H9 (cell line): ENCODE data around the gene GPR21. TPM values are rescaled to one million over a fixed set of nuclear protein-coding genes. Genes with fewer than 3 reads are reported as not detected.

Source experiments
- DNase-seq: peaks from one replicate; pipeline ENCODE4 v3.0.0-alpha.2; 2017
- H2AFZ ChIP-seq: one replicate; pipeline ENCODE4 v1.6.1; 2013; ENCODE audit warnings: mild to moderate bottlenecking, low read length, control low read depth, moderate library complexity
- H2AK5ac ChIP-seq: 2 replicates; pipeline ENCODE4 v1.6.1; 2013; ENCODE audit warnings: low read length, control low read depth, mixed read lengths; ENCODE audit not compliant: insufficient read length
- H2BK120ac ChIP-seq: one replicate; pipeline ENCODE4 v1.6.1; 2013; ENCODE audit warnings: low read depth, mild to moderate bottlenecking, low read length, control low read depth, inconsistent platforms; ENCODE audit not compliant: poor library complexity, severe bottlenecking
- H2BK12ac ChIP-seq: 2 replicates; pipeline ENCODE4 v1.6.1; 2013; ENCODE audit warnings: low read length, control low read depth, mixed read lengths, low read depth; ENCODE audit not compliant: insufficient read length
- H2BK15ac ChIP-seq: 2 replicates; pipeline ENCODE4 v1.6.1; 2013; ENCODE audit warnings: low read depth, low read length, control low read depth
- H2BK20ac ChIP-seq: one replicate; pipeline ENCODE4 v1.6.1; 2013; ENCODE audit warnings: low read depth, mild to moderate bottlenecking, low read length, control low read depth, inconsistent platforms; ENCODE audit not compliant: poor library complexity, severe bottlenecking
- H2BK5ac ChIP-seq: 2 replicates; pipeline ENCODE4 v1.6.1; 2013; ENCODE audit warnings: low read length, control low read depth, mixed read lengths; ENCODE audit not compliant: insufficient read length
- H3K14ac ChIP-seq: 2 replicates; pipeline ENCODE4 v1.6.1; 2013; ENCODE audit warnings: low read length, control low read depth; ENCODE audit not compliant: insufficient read depth
- H3K18ac ChIP-seq: 2 replicates; pipeline ENCODE4 v1.6.1; 2013; ENCODE audit warnings: low read depth, mild to moderate bottlenecking, mixed read lengths, low read length, control low read depth; ENCODE audit not compliant: insufficient read length
- H3K23ac ChIP-seq: 2 replicates; pipeline ENCODE4 v1.6.1; 2013; ENCODE audit warnings: low read length, control low read depth, mixed read lengths, low read depth; ENCODE audit not compliant: insufficient read length
- H3K23me2 ChIP-seq: 2 replicates; pipeline ENCODE4 v1.6.1; 2013; ENCODE audit warnings: low read depth, mild to moderate bottlenecking, mixed read lengths, low read length, control low read depth; ENCODE audit not compliant: insufficient read length, poor library complexity, severe bottlenecking
- H3K27ac ChIP-seq: 2 replicates; pipeline ENCODE4 v1.5.1; 2013; ENCODE audit warnings: low read length, control low read depth, mixed read lengths, low read depth; ENCODE audit not compliant: insufficient read length
- H3K27me3 ChIP-seq: 2 replicates; pipeline ENCODE4 v1.6.1; 2013; ENCODE audit warnings: low read length, control low read depth, inconsistent platforms; ENCODE audit not compliant: insufficient read depth
- H3K4ac ChIP-seq: 2 replicates; pipeline ENCODE4 v1.6.1; 2013; ENCODE audit warnings: low read depth, mild to moderate bottlenecking, control low read depth, inconsistent platforms, low read length, moderate library complexity
- H3K4me1 ChIP-seq: 2 replicates; pipeline ENCODE4 v1.6.1; 2013; ENCODE audit warnings: low read length, control low read depth, inconsistent platforms; ENCODE audit not compliant: insufficient read depth
- H3K4me2 ChIP-seq: 2 replicates; pipeline ENCODE4 v1.6.1; 2013; ENCODE audit warnings: low read length, control low read depth, mixed read lengths; ENCODE audit not compliant: insufficient read length, insufficient read depth
- H3K56ac ChIP-seq: 2 replicates; pipeline ENCODE4 v1.6.1; 2013; ENCODE audit warnings: low read depth, mild to moderate bottlenecking, mixed read lengths, low read length, control low read depth; ENCODE audit not compliant: insufficient read length
- H3K79me1 ChIP-seq: 2 replicates; pipeline ENCODE4 v1.6.1; 2013; ENCODE audit warnings: low read depth, mild to moderate bottlenecking, moderate library complexity, low read length, control low read depth, inconsistent platforms; ENCODE audit not compliant: insufficient read depth, poor library complexity, severe bottlenecking
- H3K79me2 ChIP-seq: 2 replicates; pipeline ENCODE4 v1.6.1; 2013; ENCODE audit warnings: low read length, control low read depth, inconsistent platforms; ENCODE audit not compliant: insufficient read depth
- H3K9ac ChIP-seq: 2 replicates; pipeline ENCODE4 v1.6.1; 2013; ENCODE audit warnings: low read length, control low read depth, mixed read lengths; ENCODE audit not compliant: insufficient read length; ENCODE audit errors: extremely low read depth
- H3K9me3 ChIP-seq: one replicate; pipeline ENCODE4 v1.6.1; 2013; ENCODE audit warnings: low read depth, low read length, inconsistent platforms; ENCODE audit not compliant: control insufficient read depth
- H3T11ph ChIP-seq: one replicate; pipeline ENCODE4 v1.6.1; 2013; ENCODE audit warnings: mild to moderate bottlenecking, low read length, control low read depth, inconsistent platforms
- H4K20me1 ChIP-seq: one replicate; pipeline ENCODE4 v1.6.1; 2013; ENCODE audit not compliant: control insufficient read depth, insufficient read length, insufficient read depth
- H4K5ac ChIP-seq: 2 replicates; pipeline ENCODE4 v1.6.1; 2013; ENCODE audit warnings: low read depth, mild to moderate bottlenecking, mixed read lengths, low read length, control low read depth; ENCODE audit not compliant: insufficient read length
- H4K8ac ChIP-seq: replicated peaks from 2 replicates; pipeline ENCODE4 v1.6.1; 2013; ENCODE audit warnings: low read length, control low read depth, mixed read lengths, low read depth; ENCODE audit not compliant: insufficient read length
- H4K91ac ChIP-seq: 2 replicates; pipeline ENCODE4 v1.6.1; 2013; ENCODE audit warnings: low read depth, mild to moderate bottlenecking, moderate library complexity, mixed read lengths, low read length, control low read depth; ENCODE audit not compliant: insufficient read length
- H3K27ac Mint-ChIP-seq, 3 experiments: 2 replicates in 2 of 3; 3 replicates in 1 of 3; pipeline ENCODE4 v1.8.0; 2020 to 2021; ENCODE audit warnings: mixed read lengths in 3 of 3, mild to moderate bottlenecking in 1 of 3, moderate library complexity in 1 of 3
- H3K27me3 Mint-ChIP-seq: 2 replicates; pipeline ENCODE4 v1.8.0; 2021; ENCODE audit warnings: low read depth, mild to moderate bottlenecking, moderate library complexity, mixed read lengths
- H3K36me3 Mint-ChIP-seq, 3 experiments: 2 replicates in 2 of 3; 3 replicates in 1 of 3; pipeline ENCODE4 v1.8.0; 2020 to 2021; ENCODE audit warnings: low read depth in 3 of 3, mixed read lengths in 3 of 3; ENCODE audit not compliant: insufficient read depth in 1 of 3
- H3K4me1 Mint-ChIP-seq, 2 experiments: 2 replicates each; pipeline ENCODE4 v1.8.0; 2020; ENCODE audit warnings: mixed read lengths in 2 of 2
- H3K4me3 Mint-ChIP-seq, 2 experiments: 2 replicates in 1 of 2; 3 replicates in 1 of 2; pipeline ENCODE4 v1.8.0; 2020 to 2021; ENCODE audit warnings: mild to moderate bottlenecking in 2 of 2, mixed read lengths in 2 of 2, moderate library complexity in 1 of 2
- H3K9me3 Mint-ChIP-seq, 2 experiments: 2 replicates in 1 of 2; 3 replicates in 1 of 2; pipeline ENCODE4 v1.8.0; 2020; ENCODE audit warnings: mild to moderate bottlenecking in 2 of 2, mixed read lengths in 2 of 2, moderate library complexity in 1 of 2
- total RNA-seq: library from RNA; stranded (reverse); gene quantifications from 2 replicates; pipeline ENCODE4 v1.2.1, GENCODE V29; 2021
- TF ChIP-seq, protein P1 (sequence below): fragments of 200-600 bp; sonication (generic); conservative IDR thresholded peaks from 3 replicates; pipeline ENCODE4 v1.8.0; 2021; ENCODE audit warnings: antibody characterized with exemption, mild to moderate bottlenecking

The GPR21 gene
- total RNA-seq, 1 experiment from 2014 or later, result 0.87 TPM

DNA sequence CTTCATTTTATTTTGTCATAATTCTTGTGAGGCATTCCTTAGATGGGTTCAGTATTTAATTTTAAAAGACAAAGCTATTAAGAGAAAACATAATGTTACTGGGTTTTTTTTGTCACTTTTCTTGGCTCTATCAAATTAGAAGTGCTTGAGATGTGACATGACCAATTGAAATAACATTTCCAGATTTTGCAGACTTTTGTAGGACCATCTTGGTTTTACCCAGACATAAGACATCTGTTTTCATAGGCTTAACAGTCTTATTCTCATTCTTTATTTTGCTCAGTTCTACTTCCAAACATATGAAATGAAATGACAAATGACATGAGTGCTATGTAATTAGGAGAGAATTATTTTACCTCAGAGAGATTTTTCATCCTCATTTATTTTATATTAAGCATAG lies 19.6 kb downstream of the GPR21 start:
- Histone ChIP-seq H2BK15ac (no peak overlapping the region), H3K23ac (no peak overlapping the region), H4K91ac (no peak overlapping the region), H3K9me3 (no peaks in the 10 kb centered on the region), H4K20me1 (no peaks in the 10 kb centered on the region), H4K5ac (no peak overlapping the region), H2BK5ac (no peak overlapping the region), H3K4me1 (no peaks in the 10 kb centered on the region), H3K79me1 (no peaks in the 10 kb centered on the region), H2BK20ac (no peak overlapping the region), H3K23me2 (no peaks in the 10 kb centered on the region), H2AFZ (no peak overlapping the region), H3K18ac (no peak overlapping the region), H2BK12ac (no peak overlapping the region), H3K14ac (no peak overlapping the region), H3K9ac (no peak overlapping the region), H3K56ac (no peak overlapping the region), H3K79me2 (no peaks in the 10 kb centered on the region), H3K27me3 (no peaks in the 10 kb centered on the region), H2BK120ac (no peak overlapping the region), H4K8ac (no peak overlapping the region), H2AK5ac (no peak overlapping the region), H3K4ac (no peak overlapping the region), H3K27ac (no peak overlapping the region), H3T11ph (no peak overlapping the region), H3K4me2 (no peak overlapping the region)
- H3K27ac Mint-ChIP-seq, result no peak overlapping the region
- peaks cover 12 to 14% of the 10 kb centered on the region in 2 experiments for H3K4me1 Mint-ChIP-seq
- TF ChIP-seq, protein P1, sequence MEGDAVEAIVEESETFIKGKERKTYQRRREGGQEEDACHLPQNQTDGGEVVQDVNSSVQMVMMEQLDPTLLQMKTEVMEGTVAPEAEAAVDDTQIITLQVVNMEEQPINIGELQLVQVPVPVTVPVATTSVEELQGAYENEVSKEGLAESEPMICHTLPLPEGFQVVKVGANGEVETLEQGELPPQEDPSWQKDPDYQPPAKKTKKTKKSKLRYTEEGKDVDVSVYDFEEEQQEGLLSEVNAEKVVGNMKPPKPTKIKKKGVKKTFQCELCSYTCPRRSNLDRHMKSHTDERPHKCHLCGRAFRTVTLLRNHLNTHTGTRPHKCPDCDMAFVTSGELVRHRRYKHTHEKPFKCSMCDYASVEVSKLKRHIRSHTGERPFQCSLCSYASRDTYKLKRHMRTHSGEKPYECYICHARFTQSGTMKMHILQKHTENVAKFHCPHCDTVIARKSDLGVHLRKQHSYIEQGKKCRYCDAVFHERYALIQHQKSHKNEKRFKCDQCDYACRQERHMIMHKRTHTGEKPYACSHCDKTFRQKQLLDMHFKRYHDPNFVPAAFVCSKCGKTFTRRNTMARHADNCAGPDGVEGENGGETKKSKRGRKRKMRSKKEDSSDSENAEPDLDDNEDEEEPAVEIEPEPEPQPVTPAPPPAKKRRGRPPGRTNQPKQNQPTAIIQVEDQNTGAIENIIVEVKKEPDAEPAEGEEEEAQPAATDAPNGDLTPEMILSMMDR, result no peak
- no peak for DNase-seq
- no peaks in the 10 kb centered on the region for H3K27me3 Mint-ChIP-seq
- H3K9me3 Mint-ChIP-seq, result no peaks in the 10 kb centered on the region
- no peak overlapping the region for H3K4me3 Mint-ChIP-seq
- H3K36me3 Mint-ChIP-seq, result peaks cover 15 to 32% (median 26%) of the 10 kb centered on the region in 3 experiments; a peak in 6 of 7 replicates
